ENCODE measurements around the gene MANSC1. TPM values are rescaled to one million over a fixed set of nuclear protein-coding genes. Genes with fewer than 3 reads are reported as not detected.
A peak's percentile ranks its signal among the peaks of the same experiment; 100 is the strongest.

The MANSC1 gene
- total and polyA plus RNA-seq, 2 of the 13 experiments (the other 11 are each of a cell fraction or from before 2014, with no cell fraction given), result 1.9 to 4.2 TPM

- TF ChIP-seq ZBTB44 (CRISPR knock-in tag; IDR thresholded peaks at IDR 0.05) (no peak), STAG1 (CRISPR knock-in tag; IDR thresholded peaks at IDR 0.05) (peak; percentile 47)
- TF ChIP-seq, protein P1, sequence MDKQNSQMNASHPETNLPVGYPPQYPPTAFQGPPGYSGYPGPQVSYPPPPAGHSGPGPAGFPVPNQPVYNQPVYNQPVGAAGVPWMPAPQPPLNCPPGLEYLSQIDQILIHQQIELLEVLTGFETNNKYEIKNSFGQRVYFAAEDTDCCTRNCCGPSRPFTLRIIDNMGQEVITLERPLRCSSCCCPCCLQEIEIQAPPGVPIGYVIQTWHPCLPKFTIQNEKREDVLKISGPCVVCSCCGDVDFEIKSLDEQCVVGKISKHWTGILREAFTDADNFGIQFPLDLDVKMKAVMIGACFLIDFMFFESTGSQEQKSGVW (CRISPR knock-in tag; IDR thresholded peaks at IDR 0.05; ENCODE audit: borderline replicate concordance), result no peak; the same call in 1 of the 2 replicates
Measured at GRCh38 chr12:12356896-12357718, 7.1 kb upstream of the MANSC1 start, which contains the start of gene BORCS5 (continued).

GRCh38 chr12:12356467-12356895 is 6.4 kb upstream of the MANSC1 start:
- BruUV-seq (replicated peaks), result TSS peak; percentile 74

More at GRCh38 chr12:12356467-12356895, 6.4 kb upstream of the MANSC1 start:
- FAIRE-seq (no peak), DNase-seq (ENCODE audit: low spot score) (no peak), ATAC-seq (no peak)
- no peak overlapping the region for H3K27ac ChIP-seq (ENCODE audit: extremely low read length, insufficient read depth, low read length)
- peaks cover 16% of the 10 kb centered on the region for H3K79me2 ChIP-seq (ENCODE audit: insufficient read depth, low read length)
- no peaks in the 10 kb centered on the region for H3K27me3 ChIP-seq (ENCODE audit: control insufficient read depth in 1 of 2, insufficient read depth in 2 of 2, low read length in 2 of 2)
- peak overlapping the region; percentile 81 for H3K4me2 ChIP-seq (ENCODE audit: low read depth, low read length)
- TF ChIP-seq PHF21A (CRISPR knock-in tag; IDR thresholded peaks at IDR 0.05) (0 out of 2 replicates have a peak, but pooled peaks have one; percentile 27), LRRFIP1 (CRISPR knock-in tag; conservative IDR thresholded peaks at IDR 0.05) (no peak), PBX3 (CRISPR knock-in tag; IDR thresholded peaks at IDR 0.05; ENCODE audit: borderline replicate concordance) (0 out of 2 replicates have a peak, but pooled peaks have one; percentile 11), HOXD1 (CRISPR knock-in tag; IDR thresholded peaks at IDR 0.05) (no peak)
- intact Hi-C loops (cut with micrococcal nuclease; ENCODE audit: unreplicated experiment), result no loop called here
- H2AFZ ChIP-seq (ENCODE audit: low read length), result peak overlapping the region; percentile 80
- peak overlapping the region; percentile 84; the same call in 1 of the 2 replicates for H3K9ac ChIP-seq (ENCODE audit: insufficient read depth, low read depth, low read length)
- ChIA-PET POLR2A (interaction anchor here (0.8 to 3.6 kb wide), 13 partner anchors 11 to 368 kb away, joined by 3 to 21 read pairs (median 5); partner anchors contain the start of genes CREBL2 and LRP6), CTCF (ENCODE audit: low intra/inter-chr PET ratio, low total read pairs) (no interaction called here)
- WGBS (ENCODE audit: low lambda C conversion rate), result 43% methylated on average over 5 of the region's 5 CpGs
- H3K9me3 ChIP-seq (ENCODE audit: low read length), result no peaks in the 10 kb centered on the region
- no peaks in the 10 kb centered on the region for H4K20me1 ChIP-seq (ENCODE audit: insufficient read depth, low read length)
- H3K4me1 ChIP-seq (ENCODE audit: insufficient read depth, low read length), result peaks cover 50% of the 10 kb centered on the region
- in situ Hi-C loops (cut with HindIII; ENCODE audit: extremely low pct_ligation_motif_present, low pct_unique_long_range_greater_than_20kb), result no loop called here
- no peaks in the 10 kb centered on the region for H3K36me3 ChIP-seq (replicated peaks in 1 of 2; ENCODE audit: control insufficient read depth in 1 of 2, insufficient read depth in 2 of 2, low read length in 2 of 2)
- H3K4me3 ChIP-seq (replicated peaks in 1 of 3; ENCODE audit: insufficient read depth in 1 of 3, low read depth in 2 of 3, low read length in 3 of 3), result peak overlapping the region; percentile 83 to 93 (median 83); a peak in 5 of 6 replicates

Data from HepG2 (cell line).